H4 (cell line): ENCODE data around the gene WDR7. TPM values are rescaled to one million over a fixed set of nuclear protein-coding genes. Genes with fewer than 3 reads are reported as not detected.

Experiments used
- DNase-seq: peaks from one replicate; pipeline ENCODE4 v3.0.0-alpha.2; 2015; ENCODE audit warnings: low spot score
- total RNA-seq: library from RNA; depleted of rRNA; stranded (reverse); fragments of >200 nt; shearing (Covaris generic); gene quantifications from 2 replicates; pipeline ENCODE4 v1.2.3, GENCODE V29; 2014

WDR7 gene
- total RNA-seq, 1 experiment from 2014 or later, result 8.4 TPM

DNA sequence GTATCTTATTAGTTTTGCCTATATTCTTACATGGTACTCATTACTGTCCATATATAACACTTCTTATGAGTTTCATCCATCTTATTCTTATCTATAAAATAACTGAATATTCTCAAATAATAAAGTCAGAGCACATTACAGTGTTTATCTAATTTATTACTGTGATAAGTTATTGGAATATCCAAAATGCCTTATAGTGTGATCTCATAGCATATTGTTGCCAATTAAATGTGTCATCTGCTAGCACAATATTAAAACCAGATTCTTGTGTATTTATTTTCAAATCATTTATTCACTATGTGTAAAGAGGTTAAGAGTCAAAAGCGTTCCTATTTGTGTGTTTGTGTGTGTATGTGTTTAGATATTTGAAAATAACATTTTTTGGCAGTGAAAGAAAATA lies 151.9 kb downstream of the WDR7 start:
- DNase-seq, result no peak

DNA sequence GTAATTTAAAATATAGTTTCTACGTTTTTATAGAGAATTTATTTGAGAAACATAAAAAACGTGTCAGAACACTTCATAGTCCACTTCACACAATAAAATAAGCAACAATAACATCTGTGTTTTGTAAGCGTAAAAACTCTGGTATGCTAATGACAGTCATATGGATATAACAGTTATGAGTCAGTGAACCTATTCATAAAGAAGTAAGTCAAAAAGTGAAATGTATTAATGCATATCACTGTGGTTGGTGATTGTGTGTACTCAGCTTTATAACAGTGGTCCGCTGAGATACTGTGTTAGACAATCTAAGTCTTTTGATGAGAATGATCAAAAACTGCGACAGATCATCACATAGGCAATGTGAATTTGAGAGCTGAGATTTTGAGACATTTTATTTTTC lies 153.2 kb downstream of the WDR7 start:
- no peak for DNase-seq

DNA sequence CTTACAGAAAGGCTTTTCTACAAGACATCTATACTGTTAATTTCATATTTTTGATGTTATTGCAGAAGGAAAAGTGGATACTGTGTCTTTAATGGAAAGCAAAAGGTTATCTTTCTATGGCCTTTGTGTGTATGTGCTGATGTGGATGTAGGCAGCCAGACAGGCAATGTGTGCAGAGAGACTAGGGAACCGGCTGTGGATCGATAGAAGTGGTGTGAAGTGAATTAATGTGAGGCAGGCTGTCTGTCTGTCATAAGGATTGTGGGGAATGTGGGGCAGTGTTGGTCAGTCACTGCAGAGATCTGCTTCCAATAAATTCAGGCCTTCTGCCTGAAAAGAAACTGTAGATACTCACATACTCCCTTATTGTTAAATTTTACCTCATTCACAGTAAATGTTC lies 156.7 kb downstream of the WDR7 start:
- DNase-seq, result no peak

DNA sequence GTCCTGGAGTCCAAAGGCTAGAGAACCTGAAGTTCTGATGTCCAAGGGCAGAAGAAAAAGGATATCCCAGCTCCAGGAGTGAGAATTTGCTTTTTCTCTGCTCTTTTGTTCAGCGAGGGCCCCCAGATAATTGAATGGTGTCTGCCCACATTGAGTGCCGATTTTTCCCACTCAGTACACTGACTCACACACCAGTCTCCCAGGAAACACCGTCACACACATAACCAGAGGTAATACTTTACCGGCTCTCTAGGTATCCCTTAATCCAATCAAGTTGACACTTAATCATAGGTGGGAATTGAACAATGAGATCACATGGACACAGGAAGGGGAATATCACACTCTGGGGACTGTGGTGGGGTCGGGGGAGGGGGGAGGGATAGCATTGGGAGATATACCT lies 161.5 kb downstream of the WDR7 start:
- DNase-seq, result no peak

DNA sequence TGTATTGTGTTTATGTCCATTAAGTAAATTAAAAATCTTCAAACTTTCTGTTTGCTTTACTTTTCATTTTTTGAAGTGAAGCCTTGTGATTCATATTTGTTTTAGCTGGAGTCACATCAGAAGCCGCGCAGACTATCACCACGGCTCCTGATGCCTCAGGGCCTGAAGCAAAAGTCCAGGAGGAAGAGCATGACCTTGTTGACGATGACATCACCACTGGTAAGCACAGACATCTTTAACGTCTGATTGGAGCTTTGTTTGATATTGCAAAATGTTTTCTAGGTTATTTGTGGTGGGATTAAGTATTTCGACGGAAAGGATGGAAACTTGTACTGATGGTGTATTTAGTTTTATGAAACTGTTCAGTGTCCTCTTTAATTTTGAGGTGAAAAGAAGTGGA lies 164.8 kb downstream of the WDR7 start:
- peak; percentile 34 for DNase-seq

DNA sequence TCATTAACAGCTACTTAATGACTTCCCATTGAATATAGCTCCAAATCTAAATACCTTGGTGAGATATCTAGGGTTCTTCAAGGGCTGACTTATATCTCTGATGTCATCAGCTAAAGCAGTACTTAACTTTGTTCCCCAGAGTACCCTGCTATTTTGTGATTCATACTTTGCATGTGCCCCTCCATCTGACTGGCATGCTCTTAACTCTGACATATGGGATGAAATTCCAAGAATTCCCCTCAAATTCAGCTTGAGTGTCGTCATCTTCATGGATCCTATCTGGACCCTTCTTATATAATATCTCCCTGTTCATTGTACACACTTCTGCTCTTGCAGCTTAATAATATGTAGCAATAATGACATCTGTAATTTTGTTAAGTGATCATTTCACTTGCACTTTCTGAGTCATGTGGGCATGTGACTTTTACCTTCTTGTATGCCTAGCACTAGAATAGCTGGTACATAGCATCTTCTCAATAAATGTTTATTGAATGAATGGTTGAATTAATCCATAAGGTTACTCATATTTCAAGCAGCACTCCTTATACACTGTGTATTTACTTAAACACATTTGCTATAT lies 172.9 kb downstream of the WDR7 start:
- no peak for DNase-seq

DNA sequence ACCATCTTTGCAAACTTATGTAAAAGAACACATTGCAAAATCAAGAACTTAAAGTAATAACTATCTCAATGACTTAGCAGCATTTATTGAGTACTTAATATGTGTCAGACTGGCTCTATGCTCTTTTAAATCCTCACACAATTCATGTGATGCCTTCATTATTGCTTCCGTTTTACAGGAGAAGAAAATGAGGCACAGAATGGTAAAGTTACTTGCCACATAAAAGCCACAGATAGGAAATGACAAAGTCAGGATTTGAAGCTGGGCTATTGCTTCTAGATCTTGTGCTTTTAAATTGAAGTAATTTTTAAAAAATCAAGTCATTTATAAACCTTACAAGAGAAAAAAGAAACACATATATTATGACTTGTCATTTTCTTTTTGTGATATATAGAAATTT lies 174.2 kb downstream of the WDR7 start:
- DNase-seq, result no peak

DNA sequence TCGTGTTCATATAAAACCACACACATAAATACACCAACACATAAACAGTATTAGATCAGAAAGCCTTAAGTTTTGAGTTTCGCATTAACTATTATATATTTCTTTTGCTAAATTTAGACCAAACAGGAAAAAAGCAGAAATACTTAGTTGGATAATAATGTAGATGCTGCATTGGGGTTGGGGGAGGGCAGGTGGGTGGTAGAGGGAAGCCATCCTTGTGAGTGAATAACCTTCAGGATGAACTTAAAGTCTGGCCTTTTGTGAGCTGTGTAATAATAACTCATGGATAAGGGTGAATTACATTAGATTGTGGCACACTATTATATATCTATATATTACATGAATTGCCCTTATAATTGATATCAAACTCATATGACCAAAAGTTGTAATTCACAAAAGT lies 174.7 kb downstream of the WDR7 start:
- DNase-seq, result no peak

DNA sequence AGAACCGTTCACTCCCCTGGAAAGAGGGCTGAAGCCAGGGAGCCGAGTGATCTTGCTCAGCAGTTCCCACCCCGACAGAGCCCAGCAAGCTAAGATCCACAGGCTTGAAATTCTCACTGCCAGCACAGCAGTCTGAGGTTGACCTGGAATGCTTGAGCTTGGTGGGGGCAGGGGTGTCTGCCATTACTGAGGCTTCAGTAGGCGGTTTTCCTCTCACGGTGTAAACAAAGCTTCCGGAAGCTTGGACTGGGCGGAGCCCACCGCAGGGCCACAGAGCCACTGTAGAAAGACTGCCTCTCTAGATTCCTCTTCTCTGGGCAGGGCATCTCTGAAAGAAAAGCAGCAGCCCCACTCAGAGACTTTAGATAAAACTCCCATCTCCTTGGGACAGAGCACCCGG lies 180.8 kb downstream of the WDR7 start:
- peak; percentile 89 for DNase-seq

DNA sequence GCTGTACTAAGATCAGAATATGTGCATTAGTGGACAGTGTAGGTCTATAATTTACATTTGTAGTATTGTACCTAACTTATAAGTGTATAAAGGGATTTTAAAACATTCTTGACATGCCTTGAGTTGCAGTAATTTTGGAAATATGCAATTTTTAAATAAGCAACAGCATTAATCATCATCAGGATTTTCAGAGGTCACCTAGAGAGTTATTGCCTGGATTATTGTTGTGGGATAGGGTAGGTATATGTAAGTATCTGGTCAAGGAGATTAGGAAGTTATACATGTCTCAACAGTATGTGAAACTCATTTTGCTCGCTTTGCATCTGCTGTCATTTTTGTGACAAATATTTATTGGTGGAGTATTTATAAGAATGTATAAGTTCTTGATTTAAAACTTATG lies 184.2 kb downstream of the WDR7 start:
- no peak for DNase-seq

DNA sequence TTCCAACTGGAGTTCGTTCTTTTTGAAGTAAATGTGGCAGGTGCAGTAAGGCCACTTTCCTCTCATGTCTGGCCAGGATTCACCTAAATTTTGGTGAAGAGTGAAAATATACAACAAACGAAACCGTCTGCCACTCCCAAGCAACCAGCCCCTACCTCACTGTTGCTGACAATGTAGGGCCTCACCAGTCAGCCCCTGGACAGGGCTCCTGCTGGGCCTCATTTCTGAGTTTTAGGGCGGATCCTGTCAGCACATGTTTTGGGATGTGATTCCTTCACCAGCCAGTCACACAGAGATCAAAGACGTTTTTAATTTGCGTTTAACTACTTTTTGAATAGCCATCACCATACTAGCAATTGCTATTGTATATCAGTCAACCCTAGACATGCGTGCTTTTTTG lies 185.0 kb downstream of the WDR7 start:
- DNase-seq, result no peak

DNA sequence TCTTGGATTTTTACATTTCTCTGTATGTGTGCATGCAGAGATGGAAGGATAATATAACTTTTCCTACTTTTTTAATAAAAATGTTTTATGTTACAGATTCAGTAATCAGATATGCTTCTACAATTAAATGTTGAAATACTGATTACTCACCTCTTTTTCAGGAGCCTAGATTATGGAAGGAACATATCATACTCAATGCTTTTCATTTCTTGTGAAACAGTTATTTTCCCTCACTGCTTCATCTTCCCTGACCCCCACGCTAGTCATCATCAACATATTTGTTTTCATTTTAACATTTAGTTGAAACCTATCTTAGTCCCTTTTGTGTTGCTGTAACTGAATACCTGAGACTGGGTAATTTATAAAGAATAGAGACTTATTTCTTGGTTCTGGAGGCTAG lies 190.7 kb downstream of the WDR7 start:
- DNase-seq, result no peak

DNA sequence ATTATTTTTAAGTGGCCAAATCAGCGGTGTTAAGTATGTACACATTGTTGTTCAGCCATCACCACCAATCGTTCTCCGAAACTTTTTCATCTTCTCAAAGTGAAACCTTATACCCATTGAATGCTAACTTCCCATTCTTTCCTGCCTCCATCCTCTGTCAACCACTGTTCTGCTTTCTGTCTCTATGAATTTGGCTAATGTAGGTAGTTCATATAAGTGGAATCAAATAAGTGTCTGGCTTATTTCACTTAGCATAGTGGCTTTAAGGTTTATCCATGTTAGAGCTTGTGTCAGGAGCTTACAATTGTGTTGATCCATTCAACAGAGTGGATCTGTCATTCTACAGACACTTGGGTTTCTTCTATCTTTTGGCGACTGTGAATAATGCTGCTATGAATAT lies 192.1 kb downstream of the WDR7 start:
- DNase-seq, result no peak

DNA sequence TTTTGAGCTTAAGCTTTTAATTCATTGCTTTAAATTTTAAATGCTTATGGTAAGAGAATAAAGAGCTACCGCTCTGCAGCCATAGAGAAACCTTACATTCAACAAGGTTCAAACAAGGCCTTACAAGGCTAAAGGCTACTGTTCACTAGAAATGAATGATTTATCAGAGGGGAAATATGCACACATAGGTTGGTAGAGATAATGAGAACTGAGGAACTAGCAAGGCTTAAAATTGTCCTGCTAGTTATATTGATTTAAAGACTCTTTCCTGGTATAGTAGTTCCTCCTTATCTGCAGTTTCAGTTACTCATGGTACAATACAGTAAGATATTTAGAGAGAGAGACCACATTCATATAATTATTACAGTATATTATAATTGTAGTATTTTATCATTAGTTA lies 193.4 kb downstream of the WDR7 start:
- no peak for DNase-seq

DNA sequence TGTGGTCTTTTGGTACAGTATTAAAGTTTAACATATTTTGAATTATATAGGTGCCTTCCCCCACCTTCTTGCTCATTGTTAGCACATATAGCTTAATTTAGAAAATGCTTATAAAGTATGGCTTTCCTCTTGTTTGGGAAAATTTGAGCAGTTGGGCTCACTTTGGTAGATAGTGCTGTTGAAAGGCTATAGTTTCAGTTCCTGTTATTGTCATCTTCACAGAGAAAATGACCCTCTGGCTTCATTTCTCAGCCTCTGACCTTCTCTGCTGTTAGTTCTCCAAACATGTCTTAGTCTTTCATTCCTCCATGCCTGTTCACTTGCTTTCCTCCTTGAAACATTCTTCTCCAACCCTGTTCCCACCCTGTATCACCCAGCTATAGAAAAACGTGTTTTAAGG lies 200.6 kb downstream of the WDR7 start:
- no peak for DNase-seq

DNA sequence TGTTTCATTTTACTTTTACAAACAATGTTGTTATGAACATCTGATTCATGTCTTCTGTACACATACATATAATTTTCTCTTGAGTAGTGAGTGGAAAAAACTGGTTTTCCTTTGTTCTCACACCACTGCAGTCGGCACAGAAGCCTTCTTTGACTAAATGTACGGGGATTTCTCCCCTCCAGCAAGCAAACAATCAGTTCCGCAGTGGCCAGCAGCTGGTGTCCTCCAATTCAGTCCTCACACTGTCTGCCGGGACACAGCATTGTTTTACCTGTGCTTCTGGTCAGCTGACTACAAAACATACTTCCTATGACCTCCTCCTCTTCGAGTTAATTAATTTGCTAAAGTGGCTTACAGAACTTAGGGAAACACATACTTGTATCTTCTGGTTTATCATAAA lies 202.8 kb downstream of the WDR7 start:
- no peak for DNase-seq

DNA sequence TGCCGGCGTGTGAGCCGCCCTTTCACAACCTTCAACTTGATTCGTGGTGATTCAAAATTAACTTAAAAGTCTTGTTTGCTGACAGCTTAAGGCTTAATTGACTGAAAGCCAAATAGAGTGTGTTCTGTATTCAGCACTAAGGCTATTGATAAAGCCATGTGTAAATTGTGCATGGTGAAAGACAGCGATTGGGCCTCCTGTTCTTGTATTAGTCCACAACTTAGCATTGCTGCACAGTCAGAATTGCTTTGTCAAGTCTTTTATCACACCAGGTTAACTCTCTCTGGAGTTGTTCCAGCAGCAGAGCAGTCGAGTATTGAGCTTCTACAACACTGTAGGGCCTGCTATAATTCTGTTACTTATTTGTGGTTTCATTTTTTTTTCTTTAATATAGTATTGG lies 210.1 kb downstream of the WDR7 start:
- no peak for DNase-seq

DNA sequence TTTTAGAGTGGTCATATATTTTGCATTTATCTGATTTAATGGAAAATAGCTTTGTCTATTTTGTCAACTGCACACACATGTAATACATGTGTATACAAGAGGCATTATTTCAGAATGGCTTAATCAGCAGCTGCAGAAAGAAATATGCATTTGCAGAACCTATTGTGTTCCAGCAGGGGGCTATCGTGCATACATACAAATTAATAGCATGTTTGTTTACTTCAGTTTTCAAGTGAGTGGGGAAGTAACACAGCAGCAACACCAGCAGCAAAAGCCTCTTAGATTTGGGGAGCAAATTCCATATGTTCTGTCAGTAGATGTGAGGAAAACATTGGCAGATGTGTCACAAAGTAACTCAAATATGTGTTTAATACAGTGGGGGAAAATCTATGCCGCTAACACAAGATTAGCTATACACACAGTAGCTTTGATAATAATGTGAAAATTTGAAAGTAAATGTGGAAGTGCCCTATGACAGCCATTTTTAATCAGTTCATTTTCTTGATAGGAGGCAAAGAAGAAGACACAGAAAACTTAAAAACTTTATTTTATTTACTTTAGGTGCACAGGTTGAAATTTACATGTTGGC lies 218.1 kb downstream of the WDR7 start:
- peak; percentile 71 for DNase-seq

DNA sequence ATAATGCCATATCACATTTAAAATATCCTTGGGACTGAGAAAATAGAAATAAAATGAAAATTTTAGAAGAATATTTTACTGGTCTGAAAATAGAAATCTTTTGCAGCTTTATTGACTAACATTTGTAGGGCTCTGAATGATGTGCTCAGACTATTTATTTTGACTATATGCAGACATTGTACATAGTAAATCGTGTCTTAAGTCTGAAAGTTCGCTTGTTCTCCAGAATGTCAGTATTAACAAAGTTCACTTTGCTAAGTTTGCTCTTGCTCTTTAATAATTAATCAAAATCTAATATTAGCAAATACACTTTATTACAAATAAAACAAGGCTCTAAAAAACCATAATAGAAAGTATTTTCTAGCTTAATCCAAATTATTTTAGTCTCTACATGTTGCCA lies 219.8 kb downstream of the WDR7 start:
- no peak for DNase-seq

DNA sequence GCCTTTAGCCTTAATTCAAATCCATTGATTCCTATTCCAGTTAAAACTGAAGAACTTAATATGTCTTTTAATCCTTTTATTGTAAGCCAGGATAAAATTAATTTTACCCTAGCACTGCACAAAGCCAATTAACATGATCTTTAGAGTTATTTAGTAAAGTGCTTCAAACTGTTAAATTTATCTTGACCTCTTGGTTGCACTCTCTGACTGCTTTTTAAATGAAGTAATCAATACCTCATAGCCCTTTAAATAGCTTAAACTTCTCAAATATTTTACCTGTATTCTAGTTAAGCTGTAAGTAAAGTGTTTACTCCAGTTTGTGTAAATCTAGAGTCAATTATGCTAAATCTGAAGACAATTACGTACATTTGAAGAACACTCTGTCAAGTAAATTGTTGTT lies 221.0 kb downstream of the WDR7 start:
- DNase-seq, result no peak

DNA sequence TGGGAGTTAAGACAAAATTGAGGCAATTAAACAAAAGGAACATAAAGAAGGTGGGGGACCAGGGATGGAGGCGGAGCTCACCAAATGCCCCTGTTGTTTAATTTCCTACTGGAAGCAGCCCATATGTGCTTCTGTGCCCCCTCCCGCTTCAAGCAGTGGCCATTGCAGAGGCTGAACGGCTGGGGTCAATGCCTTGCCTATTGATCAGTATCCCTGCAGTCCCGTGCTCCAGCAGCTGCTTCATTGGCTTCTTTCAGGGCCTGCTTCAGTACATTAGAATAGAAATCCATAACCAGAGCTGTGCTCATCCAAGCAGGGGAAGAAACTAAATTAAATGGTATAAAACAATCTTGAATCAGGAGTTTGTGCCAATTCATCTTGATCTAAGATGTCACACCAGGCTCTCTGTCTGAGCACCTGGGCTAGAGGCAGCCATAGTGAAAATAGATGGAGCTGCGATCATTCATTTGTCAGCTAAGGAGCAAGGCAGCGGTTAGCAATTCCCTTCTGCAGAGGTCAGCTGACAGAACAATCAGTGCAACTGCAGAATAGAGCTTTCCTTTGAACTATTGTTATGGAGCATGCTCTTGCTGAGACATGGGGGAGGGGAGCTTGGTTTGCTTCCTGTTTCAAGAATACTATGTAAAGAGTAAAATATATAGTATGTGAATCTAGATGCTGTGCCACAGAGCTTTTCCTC lies 222.4 kb downstream of the WDR7 start:
- DNase-seq, result no peak

DNA sequence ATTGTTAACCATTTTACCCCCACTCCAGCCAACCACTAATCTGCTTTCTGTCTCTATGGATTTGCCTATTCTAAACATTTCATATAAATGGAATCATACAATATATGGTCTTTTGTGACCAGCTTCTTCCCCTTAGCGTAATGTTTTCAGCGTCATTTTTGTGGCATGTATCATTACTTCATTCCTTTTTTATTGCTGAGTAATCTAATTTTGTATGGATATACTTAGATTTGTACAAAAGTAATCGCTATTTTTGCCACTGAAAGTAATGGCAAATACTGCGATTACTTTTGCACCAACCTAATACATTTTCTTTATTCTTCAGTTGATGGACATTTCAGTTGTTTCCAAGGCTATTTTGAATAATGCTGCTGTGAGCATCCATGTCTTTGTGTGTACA lies 227.6 kb downstream of the WDR7 start:
- no peak for DNase-seq

DNA sequence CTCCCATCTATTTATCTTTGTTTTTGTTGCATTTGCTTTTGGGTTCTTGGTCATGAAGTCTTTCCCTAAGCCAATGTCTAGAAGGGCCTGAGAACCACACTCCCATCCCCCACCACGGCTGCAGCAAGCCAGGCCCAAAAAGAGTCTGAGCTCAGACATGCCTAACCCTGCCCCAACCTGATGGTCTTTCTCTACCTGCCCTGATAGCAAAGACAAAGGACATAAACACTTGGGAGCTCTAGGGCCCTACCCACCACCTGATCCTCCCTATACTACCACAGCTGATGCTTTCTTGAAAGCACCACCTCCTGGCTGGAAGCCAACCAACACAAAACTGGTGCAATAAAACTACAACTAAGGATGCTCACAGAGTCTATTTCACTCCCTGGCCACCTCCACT lies 233.4 kb downstream of the WDR7 start:
- DNase-seq, result no peak

DNA sequence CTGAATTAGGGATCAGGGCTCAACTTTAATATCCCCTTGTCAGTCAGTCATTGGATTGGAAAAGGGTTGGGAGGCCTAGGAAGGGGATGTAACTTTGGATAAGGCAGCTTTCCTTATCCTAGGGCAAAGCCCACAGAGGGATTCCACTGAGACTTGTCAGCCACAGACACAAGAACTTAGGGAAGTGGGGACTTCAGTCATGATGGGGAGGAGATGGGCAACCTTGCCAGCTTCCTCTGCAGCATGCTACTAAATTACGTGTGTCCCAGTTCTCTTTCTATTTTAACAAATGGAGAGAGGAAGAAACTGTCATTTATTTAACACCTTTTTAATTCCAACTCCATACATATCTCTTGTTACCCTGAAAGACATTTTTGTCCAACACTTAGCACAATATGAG lies 237.8 kb downstream of the WDR7 start:
- DNase-seq, result no peak
